GM11168 (cell line): ENCODE measurements around the gene FRG2B.
"Not testable (repeated sequence)": the region's sequence is repeated elsewhere in the genome, so short reads cannot be mapped to it uniquely, and the experiment has no call there.

Experiments
- in situ Hi-C: fragments of 300-500 bp; cut with MboI; formaldehyde crosslinking; loops from one replicate; pipeline ENCODE4 v1.12.0; 2022; ENCODE audit warnings: low sequenced_read_pairs; ENCODE audit not compliant: unreplicated experiment

The FRG2B gene

GRCh38 chr10:133626695-133627094, at the start of gene FRG2B:
TSS of gene FRG2B (minus strand) at chr10:133626795. CDS start at chr10:133626742, 53 bp downstream.
- in situ Hi-C loops: not testable (repeated sequence)

DNA sequence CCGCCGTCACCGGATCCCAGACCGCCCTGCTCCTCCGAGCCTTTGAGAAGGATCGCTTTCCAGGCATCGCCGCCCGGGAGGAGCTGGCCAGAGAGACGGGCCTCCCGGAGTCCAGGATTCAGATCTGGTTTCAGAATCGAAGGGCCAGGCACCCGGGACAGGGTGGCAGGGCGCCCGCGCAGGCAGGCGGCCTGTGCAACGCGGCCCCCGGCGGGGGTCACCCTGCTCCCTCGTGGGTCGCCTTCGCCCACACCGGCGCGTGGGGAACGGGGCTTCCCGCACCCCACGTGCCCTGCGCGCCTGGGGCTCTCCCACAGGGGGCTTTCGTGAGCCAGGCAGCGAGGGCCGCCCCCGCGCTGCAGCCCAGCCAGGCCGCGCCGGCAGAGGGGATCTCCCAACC, 40.9 kb upstream of the FRG2B start:
- in situ Hi-C loops: not testable (repeated sequence)

- in situ Hi-C loops: not testable (repeated sequence)
These were observed 37.1 kb upstream of the FRG2B start for GRCh38 chr10:133663544-133664160.

GRCh38 chr10:133661122-133661521, 34.5 kb upstream of the FRG2B start:
- in situ Hi-C loops: not testable (repeated sequence)

- in situ Hi-C loops: not testable (repeated sequence)
These were observed 33.9 kb upstream of the FRG2B start for GRCh38 chr10:133660516-133660915.

- in situ Hi-C loops: not testable (repeated sequence)
These were observed 30.7 kb upstream of the FRG2B start for GRCh38 chr10:133657276-133657675.

DNA sequence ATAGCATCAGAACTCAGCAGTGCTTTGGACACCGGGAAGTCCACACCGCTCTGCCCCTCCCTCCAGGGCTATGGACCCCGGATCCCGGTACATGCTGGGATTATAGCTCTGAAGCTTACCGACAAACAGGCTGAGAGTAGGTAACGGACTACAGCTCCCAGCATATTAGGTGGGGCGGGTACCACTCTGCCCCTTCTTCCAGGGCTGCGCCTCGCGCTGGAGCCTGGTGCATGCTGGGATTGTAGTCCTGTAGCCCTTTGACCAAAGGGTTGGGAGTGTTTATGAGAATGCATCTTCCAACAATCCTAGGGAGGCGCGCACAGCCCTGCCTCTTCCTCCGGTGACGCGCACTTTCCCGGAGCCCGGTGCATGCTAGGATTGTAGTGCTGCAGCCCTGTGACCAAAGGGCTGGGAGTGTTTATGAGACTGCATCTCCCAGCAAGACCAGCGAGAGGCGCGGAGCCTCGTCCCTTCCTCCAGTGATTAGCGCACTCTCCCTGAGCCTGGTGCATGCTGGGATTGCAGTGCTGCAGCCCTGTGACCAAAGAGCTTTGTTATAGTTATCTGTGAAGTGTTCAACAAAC, 22.4 kb upstream of the FRG2B start:
- in situ Hi-C loops: not testable (repeated sequence)

- in situ Hi-C loops: not testable (repeated sequence)
These were observed 20.6 kb upstream of the FRG2B start for GRCh38 chr10:133647075-133647748.

DNA sequence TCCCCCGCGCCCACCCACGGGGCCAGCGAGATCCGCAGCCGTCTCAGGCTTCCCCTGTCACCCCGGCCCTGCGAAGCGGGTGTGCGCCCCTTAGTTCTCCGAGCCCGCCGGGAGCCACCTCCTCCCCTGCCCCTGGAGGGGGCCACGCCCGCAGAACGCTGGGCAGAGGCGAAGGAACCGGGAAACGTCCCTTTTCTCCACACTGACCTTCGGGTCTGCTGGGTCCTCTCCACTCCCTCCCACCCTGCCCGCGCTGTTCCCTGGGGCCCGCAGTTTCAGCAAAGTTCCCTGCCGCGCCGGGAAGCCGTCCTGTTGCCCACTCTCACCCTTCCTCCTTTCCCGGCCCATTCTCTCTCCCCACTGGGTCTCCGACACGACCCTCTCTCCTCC, 11.2 kb upstream of the FRG2B start:
- in situ Hi-C loops: not testable (repeated sequence)

DNA sequence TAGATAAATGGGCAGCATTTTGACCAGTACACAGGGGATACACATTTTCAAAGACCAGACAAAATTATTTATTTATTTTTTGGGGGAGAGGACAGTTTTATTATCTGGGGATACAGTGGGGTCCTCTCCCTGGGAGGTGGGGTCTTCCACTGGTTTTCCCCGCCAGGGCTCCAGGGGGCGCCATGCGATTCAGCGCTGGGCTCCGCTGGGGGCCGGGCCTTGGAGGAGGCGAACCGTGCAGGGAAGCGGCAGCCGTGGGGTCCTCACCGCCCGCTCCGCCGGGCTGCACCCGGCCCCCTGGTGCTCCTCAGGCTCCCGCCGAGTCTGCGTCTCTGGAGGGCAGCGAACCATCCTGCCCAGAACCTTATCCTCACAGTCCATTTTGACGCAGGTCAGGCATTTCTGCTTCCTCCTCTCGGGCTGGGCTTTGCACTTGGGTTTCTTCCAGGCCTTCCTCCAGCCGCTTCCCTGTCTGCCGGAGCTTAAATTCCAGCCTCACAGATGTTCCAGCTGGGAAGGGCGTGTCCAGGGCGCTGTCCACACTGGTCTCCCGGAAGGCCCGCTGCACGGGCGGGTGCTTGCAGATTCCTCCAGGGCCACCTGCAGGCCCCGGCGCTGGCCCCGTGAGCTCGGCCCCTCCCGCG, 10.7 kb upstream of the FRG2B start:
- in situ Hi-C loops: not testable (repeated sequence)

GRCh38 chr10:133630723-133631249, 4.2 kb upstream of the FRG2B start:
- in situ Hi-C loops: not testable (repeated sequence)

DNA sequence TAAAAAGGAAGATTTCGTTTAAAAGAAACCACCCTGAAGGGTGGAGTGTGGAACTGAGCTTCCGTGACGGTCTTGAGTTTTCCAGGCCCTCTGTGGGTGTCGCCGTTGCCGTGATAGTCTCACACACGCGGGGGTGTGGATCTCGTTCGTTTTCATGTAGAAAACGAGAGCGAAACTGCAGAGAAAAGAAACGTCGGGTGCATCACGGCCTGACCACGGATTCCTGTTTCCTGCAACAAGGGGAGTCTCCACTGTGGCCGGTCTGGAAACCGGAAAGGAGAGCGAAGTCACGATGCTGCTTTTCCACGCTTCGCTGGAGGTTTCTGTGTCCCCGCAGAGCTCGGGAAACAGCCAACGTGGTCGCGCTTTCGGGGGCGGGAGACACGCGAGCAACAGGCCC, 4.1 kb downstream of the FRG2B start:
- in situ Hi-C loops: not testable (repeated sequence)

DNA sequence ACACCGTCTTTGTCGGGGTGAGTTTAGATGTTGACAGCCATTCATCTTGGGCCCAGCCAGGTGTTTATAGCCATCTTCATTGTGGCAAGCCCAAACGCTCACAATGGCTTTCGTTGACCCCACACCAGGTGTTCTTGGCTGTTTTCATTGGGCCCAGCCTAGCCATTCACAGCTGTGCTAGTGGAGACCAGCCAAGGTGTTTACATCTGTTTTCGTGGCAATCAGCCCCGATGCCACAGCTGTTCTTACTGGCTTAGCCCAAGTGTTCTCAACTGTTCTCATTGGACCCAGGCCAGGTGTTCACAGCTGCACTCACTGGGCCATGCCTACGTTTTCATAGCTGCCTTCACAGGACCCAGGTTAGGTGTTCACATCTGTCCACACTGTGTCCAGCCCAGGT, 7.7 kb downstream of the FRG2B start:
- in situ Hi-C loops: no loop called here

GRCh38 chr10:133617196-133617595, 9.4 kb downstream of the FRG2B start:
- in situ Hi-C loops: no loop called here

DNA sequence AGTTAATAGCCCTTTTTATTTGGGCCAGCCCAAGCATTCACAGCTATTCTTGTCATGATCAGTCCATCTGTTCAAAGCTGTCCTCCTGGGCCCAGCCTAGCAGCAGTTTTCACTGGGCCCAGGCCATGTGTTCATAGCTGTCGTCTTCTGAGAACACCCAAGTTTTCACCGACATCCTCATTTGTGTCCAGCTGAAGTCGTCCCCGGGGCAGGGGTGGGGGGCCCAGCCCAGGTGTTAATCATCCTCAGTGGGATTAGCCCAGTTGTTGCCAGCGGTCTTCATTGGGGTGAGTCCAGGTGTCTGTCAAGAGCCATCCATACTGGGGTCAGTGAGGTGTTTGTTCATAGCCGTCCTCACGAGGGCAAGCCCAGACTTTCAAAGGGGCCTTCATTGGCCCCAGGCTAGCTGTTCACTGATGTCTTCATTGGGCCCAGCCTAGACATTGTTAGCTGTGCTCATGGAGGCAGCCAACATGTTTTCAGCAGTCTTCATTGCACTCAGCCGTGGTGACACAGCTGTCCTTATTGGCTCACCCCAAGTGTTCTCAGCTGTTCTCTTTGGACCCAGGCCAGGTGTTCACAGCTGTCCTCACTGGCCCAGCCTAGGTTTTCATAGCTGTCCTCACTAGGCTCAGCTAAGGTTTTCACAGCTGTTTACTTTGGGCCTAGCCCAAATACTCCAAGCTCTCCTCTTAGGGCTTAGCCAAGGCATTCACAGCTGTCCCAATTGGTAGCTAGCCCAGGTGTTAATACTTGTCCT, 10.0 kb downstream of the FRG2B start:
- in situ Hi-C loops: no loop called here

- in situ Hi-C loops: no loop called here
These were observed 11.6 kb downstream of the FRG2B start for GRCh38 chr10:133614830-133615580.

DNA sequence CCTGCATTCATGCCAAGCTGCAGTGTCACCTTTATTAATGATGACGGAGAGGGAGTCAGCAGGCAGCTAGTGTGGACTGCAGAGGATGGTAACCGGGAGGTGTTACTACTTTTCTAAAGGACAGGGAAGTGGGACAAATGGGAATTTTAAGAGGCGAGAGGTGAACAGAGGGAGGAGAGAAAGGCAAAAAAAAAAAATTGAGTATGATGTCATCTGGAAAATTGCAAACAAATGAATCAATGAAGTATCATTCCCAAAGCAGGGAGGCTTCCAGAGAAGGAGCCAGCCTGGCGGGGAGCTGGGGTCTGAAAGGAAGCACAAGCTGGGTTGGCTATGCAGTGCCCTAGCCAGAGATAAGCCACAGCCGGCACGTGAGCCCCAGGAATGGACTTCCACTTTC, 12.9 kb downstream of the FRG2B start:
- in situ Hi-C loops: no loop called here

GRCh38 chr10:133611079-133611478, 15.5 kb downstream of the FRG2B start:
- in situ Hi-C loops: no loop called here

- in situ Hi-C loops: no loop called here
These were observed 17.7 kb downstream of the FRG2B start for GRCh38 chr10:133608855-133609254.

DNA sequence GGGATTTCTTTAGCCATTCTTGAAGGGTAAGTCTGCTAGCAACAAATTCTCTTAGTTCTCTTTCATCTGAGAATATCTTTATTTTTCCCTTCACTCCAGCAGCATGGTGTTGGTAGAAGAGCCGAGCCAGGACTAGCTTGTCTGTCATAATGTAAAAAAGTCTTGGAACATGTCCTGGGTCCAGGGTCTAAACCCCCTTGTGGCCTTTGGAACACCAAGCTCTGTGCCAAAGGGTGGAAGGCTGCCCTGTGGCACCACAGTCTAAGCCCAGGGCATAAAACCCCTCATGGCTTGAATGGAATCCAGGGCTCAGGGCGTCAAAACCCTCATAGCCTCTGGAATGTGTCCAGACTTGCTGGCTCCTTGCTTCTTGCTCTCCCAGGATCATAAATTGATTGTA, 23.2 kb downstream of the FRG2B start:
- in situ Hi-C loops: not testable (repeated sequence)
